ENCODE measurements around the gene ATG7.
"Not testable (repeated sequence)": the region's sequence is repeated elsewhere in the genome, so short reads cannot be mapped to it uniquely, and the experiment has no call there.

ATG7 gene

GRCh38 chr3:11304175-11304574 is 32.0 kb downstream of the ATG7 start:
- DNase-seq, result no peak

GRCh38 chr3:11305509-11305908 is 33.3 kb downstream of the ATG7 start:
- DNase-seq, result no peak

- no peak for DNase-seq
Observed at GRCh38 chr3:11306817-11307589, 34.8 kb downstream of the ATG7 start.

GRCh38 chr3:11307830-11308432 is 35.7 kb downstream of the ATG7 start:
- no peak for DNase-seq

DNA sequence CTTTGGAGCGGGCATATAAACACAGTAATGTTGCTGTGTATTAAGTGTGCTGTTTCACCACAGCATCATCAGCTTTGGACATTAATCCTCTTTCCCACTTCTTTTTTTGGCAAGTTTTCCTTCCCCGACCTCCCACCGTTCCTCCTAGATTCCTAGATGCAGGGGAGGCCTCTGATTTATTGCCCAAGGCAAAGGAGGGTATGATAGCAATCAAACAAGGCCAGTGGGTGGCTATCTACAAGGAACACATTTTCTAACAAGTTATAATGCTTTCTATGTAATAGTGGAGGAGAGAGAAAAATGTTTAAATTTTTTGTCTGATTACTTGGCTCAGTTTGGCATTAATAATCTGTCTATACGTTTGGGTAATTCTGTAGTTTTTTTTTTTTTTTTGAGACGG is 38.1 kb downstream of the ATG7 start:
- DNase-seq, result no peak

DNA sequence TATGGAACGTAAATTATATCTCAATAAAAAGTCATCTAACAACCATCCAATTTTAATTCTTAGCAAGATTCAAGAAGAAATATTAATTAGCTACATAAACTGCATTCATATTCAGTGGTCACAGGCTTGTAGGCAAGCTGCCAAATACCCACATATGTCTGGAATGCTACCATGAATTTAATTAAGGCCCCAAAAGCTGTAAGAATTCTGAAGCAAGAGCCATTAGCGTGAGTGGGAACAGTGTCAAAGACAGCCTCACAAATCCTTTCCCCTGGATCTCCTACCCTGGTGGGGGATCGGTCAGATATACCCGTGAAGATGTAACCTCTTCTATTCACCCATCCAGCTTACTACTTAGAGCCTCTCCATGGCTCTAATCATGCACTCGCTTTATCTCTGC is 40.0 kb downstream of the ATG7 start:
- DNase-seq, result no peak

DNA sequence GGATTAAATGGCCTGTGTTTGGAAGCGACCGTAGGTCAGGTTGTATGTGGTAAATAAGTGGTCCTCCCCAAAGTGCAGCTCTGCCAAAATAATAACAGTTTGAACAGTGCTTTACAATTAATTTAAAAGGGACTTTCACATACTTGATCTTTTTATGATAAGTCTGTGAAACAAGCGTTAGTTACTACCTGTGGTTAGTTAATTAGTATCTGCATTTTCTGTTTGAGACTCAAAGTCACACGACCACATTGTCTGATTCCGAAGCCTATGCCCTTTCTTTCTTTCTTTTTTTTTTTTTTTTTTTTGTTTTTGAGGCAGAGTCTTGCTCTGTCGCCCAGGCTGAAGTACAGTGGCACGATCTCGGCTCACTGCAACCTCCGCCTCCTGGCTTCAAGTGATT is 45.1 kb downstream of the ATG7 start:
- no peak for DNase-seq

DNA sequence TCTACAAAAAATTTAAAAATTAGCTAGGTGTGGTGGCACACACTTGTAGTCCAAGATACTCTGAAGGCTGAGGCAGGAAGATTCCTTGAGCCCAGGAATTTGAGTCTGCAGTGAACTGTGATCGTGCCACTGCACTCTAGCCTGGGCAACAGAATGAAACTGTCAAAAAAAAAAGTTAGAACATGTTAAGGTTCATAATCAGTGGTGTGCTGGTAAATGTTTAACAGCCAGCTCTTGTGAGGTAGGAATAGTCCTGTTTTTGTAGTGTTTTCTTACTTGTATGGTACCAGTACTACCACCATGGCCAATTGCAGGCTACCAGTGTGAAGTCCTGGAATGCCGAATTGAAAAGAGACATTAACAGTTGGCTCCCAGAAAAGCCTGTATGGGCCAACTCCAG is 50.7 kb downstream of the ATG7 start:
- no peak for DNase-seq

- DNase-seq, result no peak
Observed at GRCh38 chr3:11323813-11324212, 51.6 kb downstream of the ATG7 start.

GRCh38 chr3:11327619-11328018 is 55.4 kb downstream of the ATG7 start:
- DNase-seq, result no peak

- no peak for DNase-seq
Observed at GRCh38 chr3:11328196-11328945, 56.2 kb downstream of the ATG7 start.

DNA sequence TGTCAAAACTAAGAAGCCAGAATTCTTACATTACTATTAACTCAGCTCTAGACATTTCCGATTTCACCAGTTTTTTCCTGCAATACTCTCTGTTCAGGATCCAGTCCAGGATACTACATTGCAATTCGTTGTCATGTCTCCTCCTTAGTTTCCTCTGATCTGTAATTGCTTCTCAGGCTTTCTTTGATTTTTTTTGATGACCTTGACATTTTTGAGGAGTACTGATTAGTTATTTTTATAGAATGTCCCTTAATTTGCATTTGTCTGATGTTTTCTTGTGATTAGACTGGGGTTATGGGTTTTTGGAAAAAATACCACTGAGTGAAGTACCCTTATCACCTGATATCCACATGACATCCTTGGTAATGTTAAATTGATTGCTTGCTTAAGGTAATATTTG is 57.6 kb downstream of the ATG7 start:
- DNase-seq, result no peak

DNA sequence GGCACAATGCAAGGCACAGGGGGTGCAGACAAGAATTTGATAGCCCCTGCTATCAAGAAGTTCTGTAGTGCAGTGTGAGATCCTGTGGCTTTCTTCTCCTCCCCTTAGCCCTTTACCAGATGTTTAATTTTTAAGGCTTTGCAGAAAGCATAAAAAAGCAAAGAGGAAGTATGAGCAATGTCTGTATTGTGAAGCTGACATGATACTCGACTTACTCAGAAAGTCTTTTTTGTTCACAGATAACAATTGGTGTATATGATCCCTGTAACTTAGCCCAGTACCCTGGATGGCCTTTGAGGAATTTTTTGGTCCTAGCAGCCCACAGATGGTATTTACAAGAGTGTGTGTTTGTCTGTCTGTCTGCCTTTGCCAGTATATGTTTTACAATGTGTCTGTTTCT is 58.9 kb downstream of the ATG7 start:
- DNase-seq, result no peak

DNA sequence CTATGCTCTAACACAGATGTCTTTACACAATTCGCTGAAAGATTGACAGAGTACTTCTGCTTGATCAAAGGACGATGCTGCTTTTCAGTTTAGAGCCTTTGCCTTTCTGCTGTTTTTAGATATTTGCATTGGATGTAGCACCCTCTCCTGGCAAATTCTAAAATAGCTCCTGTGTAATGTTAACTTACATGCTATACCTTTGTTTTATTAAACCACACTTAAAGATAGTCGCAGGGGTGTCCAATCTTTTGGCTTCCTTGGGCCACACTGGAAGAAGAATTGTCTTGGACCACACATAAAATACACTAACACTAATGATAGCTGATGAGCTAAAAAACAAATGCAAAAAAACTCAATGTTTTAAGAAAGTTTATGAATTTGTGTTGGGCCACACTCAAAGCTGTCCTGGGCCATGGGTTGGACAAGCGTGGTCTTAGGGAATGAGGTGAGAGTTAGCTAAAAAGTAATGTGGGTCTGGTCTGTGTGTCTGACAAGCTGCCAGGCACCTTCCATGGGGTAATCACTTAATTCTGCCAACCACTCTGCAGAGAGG is 62.9 kb downstream of the ATG7 start:
- DNase-seq, result peak; percentile 24

DNA sequence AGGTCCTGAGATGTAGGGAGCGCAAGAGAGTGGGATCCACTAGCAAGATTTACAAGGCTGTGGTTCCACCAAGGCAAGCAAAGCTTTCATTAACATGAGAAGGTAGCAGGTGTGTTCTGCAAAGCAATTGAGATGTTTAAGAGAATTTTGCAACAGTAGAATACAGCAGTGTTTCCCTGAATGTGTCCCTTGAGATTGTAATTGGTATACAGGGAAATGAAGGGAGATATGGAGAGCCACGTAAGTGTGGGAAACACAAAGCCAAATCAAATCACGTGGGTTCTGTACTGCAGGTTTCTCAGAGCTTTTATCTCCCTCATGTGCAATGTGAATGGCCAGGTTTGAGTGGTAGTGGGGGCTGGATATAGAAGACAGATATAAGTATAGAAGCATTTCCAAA is 67.3 kb downstream of the ATG7 start:
- no peak for DNase-seq

GRCh38 chr3:11346416-11346815 is 74.2 kb downstream of the ATG7 start:
- DNase-seq, result no peak

DNA sequence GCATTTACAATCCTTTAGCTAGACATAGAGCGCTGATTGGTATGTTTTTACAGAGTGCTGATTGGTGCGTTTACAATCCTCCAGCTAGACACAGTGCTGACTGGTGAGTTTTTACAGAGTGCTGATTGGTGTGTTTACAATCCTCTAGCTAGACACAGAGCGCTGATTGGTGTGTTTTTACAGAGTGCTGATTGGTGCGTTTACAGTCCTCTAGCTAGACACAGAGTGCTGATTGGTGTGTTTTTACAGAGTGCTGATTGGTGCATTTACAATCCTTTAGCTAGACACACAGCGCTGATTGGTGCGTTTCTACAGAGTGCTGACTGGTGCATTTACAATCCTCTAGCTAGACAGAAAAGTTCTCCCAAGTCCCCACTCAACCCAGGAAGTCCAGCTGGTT is 76.7 kb downstream of the ATG7 start:
- not testable (repeated sequence) for DNase-seq

DNA sequence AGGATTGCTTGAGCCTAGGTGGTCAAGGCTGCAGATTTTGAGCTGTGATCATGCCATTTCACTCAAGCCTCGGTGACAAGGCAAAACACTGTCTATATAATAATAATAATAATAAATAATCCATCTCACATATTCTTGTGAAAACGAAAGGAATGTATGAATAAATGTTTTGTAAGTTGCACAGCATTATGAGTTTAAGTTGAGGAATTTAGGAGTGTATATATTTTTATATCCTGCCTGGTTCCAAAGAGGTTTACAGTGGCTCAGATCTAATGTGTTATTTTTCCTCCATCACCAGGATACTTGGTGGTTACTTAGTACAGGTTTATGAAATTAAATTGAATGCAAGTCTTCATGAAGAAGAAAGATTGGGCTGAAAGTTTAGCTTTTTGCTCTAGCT is 77.2 kb downstream of the ATG7 start:
- DNase-seq, result no peak

GRCh38 chr3:11350374-11350773 is 78.2 kb downstream of the ATG7 start:
- DNase-seq, result no peak

DNA sequence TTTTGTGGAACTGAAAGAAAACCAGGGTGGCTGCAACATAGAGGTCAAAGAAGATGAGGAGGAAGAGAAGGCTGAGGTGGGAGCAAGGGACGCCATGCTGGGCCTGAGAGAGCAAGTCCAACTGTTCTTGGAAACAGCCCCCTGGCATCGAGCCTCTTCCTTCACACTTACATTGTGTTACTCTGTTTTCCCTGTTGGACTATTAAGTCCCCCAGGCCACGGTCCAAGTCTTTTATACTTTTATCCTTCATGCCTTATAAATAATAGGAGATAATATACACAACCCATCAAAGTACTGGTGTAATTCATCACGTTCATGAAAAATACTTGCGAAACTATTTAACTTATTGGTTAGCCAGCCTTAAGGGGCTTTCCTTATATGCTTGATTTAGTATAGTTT is 79.3 kb downstream of the ATG7 start:
- no peak for DNase-seq

DNA sequence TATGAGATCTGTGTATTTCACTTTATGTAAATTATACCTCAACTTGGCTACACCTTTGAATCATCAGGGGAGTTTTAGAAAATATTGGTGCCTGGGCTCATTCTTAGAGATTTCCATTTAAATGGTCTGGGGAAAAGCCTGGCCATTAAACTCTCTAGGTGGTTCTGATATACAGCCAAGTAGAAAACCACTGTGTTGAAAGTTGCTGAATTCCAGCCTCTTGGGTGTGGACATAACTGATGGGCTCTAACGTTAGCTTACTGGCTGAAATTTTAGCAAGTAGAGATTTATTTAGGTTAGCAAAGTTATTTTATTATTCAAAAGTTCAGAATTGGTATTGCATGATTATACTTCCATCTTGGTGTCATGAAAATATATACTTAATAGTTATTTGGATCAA is 84.1 kb downstream of the ATG7 start:
- DNase-seq, result no peak

GRCh38 chr3:11362600-11362999 is 90.4 kb downstream of the ATG7 start:
- no peak for DNase-seq

DNA sequence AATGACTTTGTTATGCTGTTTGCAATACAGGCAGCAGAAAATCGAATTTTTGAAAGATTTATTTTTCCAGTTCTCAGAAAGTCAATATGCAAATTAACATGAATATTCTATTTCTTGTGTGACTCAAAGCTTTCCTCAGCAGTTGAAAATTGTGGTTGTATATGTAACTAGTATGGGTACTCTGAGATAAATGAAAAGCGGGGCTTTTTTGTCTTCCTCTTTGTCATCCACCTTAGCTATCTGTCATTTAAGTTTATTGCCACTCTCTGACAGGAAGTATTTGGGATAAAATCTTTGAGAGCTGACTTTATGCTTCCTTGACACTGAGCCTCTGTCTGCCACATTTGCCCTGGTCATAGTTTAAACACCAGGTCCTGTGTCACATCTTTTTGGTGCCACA is 91.5 kb downstream of the ATG7 start:
- no peak for DNase-seq

- no peak for DNase-seq
Observed at GRCh38 chr3:11364181-11364580, 92.0 kb downstream of the ATG7 start.

Data from COR-L47 (cell line).